Measurements from ENCODE around the gene CAMK4. TPM values are rescaled to one million over a fixed set of nuclear protein-coding genes. Genes with fewer than 3 reads are reported as not detected.

The CAMK4 gene
- total and polyA plus RNA-seq, 2 donors (not counting 3 experiments of a cell fraction or from before 2014, with no cell fraction given) = 2.2 to 5.4 TPM

GRCh38 chr5:111251921-111252320, 27.7 kb downstream of the CAMK4 start:
- Histone ChIP-seq H4K20me1 (replicated peaks; ENCODE audit: control insufficient read depth, extremely low read depth, insufficient read depth, low read length) (no peaks in the 10 kb centered on the region), H3K27ac (ENCODE audit: insufficient read depth, low read depth, low read length) (no peak overlapping the region), H2AFZ (ENCODE audit: low read depth, low read length) (no peak overlapping the region), H3K9me3 (replicated peaks; ENCODE audit: control insufficient read depth, insufficient read depth, low read length) (no peaks in the 10 kb centered on the region), H3K4me1 (ENCODE audit: control insufficient read depth, extremely low read depth, insufficient read depth, low read length) (no peaks in the 10 kb centered on the region), H3K4me3 (replicated peaks in 1 of 3; ENCODE audit: insufficient read depth in 1 of 3, low read depth in 1 of 3, low read length in 3 of 3) (no peak overlapping the region), H3K27me3 (ENCODE audit: control insufficient read depth in 2 of 2, insufficient read depth in 2 of 2, low read length in 2 of 2) (no peaks in the 10 kb centered on the region), H3K79me2 (ENCODE audit: control insufficient read depth, insufficient read depth, low read length) (no peaks in the 10 kb centered on the region), H3K9ac (replicated peaks; ENCODE audit: extremely low read depth, insufficient read depth, low read length) (no peak overlapping the region), H3K9me1 (replicated peaks; ENCODE audit: control insufficient read depth, extremely low read depth, insufficient read depth, low read length) (no peaks in the 10 kb centered on the region), H3K4me2 (ENCODE audit: insufficient read depth, low read length) (no peak overlapping the region), H3K36me3 (ENCODE audit: control insufficient read depth in 2 of 2, extremely low read depth in 1 of 2, insufficient read depth in 2 of 2, low read length in 2 of 2) (no peaks in the 10 kb centered on the region)
- DNase-seq (ENCODE audit: low read depth, low spot score) = no peak
- no TSS peak for BruUV-seq (replicated peaks)
- intact Hi-C loops (cut with micrococcal nuclease) (no loop called here), dilution Hi-C loops (cut with MboI; ENCODE audit: extremely low pct_ligation_motif_present, low sequenced_read_pairs) (no loop called here)
- ChIA-PET CTCF (no interaction called here), POLR2A (no interaction called here)
- FAIRE-seq = no peak
- TF ChIP-seq MAX (IDR thresholded peaks at IDR 0.05; ENCODE audit: insufficient read depth, insufficient read length) (no peak), EZH2 (IDR thresholded peaks at IDR 0.05; ENCODE audit: borderline replicate concordance, low read depth, low read length, severe bottlenecking) (no peak), JUN (IDR thresholded peaks at IDR 0.05; ENCODE audit: borderline replicate concordance, insufficient read depth, insufficient read length, low read depth) (no peak), POLR2A (IDR thresholded peaks at IDR 0.05; ENCODE audit: low read depth, low read length) (no peak), MYC (IDR thresholded peaks at IDR 0.05; ENCODE audit: low read depth, low read length) (no peak), CTCF (IDR thresholded peaks at IDR 0.05; ENCODE audit: extremely low read depth in 1 of 2, insufficient read depth in 1 of 2, low read depth in 1 of 2, low read length in 2 of 2) (no peak), FOS (IDR thresholded peaks at IDR 0.05; ENCODE audit: borderline replicate concordance, insufficient read depth, low read length) (no peak), POLR2AphosphoS5 (IDR thresholded peaks at IDR 0.05; ENCODE audit: insufficient read depth, low read depth, low read length) (no peak), GATA2 (IDR thresholded peaks at IDR 0.05; ENCODE audit: insufficient read depth, insufficient read length, low read depth, low read length) (no peak)
